NCI-H1436 (cell line): ENCODE data around the gene RPN2.

Source experiments
- DNase-seq: peaks from one replicate; lab custom pipeline; 2025; lab: John Stamatoyannopoulos, UW

Gene RPN2

DNA sequence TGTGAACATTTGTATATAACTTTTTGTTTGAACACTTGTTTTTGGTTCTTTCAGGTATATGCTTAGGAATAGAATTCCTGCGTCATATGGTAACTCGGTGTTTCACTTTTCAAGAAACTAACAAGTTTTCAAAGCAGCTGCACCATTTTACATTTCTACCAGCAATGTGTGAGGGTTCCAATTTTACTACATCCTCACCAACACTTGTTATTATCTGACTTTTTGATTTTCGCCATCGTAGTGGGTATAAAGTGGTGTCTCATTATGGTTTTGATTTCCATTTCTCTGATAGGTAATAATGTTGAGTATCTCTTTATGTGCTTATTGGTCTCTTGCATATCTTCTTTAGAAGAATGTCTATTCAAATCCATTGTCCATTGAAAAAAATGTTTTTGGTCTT is 39.8 kb downstream of the RPN2 start:
- DNase-seq, result no peak

DNA sequence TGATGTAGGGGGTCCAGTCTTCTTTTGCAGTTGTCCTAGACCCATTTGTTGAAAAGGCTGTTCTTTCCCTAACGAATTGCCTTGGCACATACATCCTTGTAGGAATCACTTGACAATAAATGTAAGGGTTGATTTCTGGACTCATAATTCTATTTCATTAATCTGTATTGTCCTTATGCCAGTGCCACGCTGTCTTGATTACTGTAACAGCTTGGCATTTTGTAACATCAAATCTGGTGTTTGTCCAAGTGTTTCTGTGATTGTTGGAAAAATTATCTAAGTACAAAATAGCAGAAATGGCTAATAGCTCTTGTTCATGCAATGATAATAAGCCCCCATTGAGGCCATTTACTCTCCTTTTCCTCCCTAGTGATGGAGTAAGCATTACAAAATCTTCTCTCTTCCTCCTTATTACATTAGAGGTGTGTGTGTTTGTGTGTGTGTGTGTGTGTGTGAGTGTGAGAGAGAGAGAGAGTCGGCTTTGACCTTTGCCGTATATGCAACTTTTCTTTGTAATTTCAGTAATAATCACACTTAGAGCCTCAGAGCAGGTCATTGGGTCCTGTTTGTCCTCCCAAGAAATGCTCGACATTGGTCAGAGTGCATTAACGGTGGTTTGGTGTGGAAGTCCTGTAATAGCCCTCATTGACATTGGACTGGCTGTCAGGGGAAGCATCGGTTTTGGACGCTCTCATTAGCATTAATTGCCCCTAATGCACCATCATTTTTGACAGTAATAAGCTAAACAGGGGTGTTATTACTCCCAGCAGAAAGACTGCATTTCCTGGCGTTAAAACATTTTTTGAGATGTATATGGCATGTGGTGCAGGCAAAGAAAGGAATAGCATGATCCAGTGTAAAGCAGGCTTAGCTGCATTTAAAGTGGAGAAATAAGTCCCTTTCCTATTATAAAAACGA is 40.9 kb downstream of the RPN2 start:
- no peak for DNase-seq

GRCh38 chr20:37220731-37221130 is 41.6 kb downstream of the RPN2 start:
- no peak for DNase-seq

GRCh38 chr20:37222086-37222485 is 43.0 kb downstream of the RPN2 start:
- no peak for DNase-seq

DNA sequence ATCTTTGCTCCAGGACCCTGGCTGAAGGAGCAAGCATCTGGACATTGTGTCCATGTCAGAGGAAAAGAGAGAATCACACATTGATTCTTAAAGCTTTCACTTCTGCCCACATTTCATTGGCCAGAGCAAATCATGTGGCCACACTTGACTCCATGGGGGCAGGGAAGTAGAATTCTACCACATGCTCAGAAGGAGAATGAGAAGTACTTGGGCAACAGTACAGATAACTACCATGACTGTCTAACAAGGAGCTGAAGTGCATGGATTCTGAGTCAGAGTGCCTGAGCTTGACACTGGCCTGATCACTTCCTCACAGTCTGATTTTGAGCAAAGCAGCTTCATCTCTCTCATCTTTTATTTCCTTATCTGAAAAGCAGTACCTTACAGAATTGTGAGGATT is 43.9 kb downstream of the RPN2 start:
- DNase-seq, result no peak

DNA sequence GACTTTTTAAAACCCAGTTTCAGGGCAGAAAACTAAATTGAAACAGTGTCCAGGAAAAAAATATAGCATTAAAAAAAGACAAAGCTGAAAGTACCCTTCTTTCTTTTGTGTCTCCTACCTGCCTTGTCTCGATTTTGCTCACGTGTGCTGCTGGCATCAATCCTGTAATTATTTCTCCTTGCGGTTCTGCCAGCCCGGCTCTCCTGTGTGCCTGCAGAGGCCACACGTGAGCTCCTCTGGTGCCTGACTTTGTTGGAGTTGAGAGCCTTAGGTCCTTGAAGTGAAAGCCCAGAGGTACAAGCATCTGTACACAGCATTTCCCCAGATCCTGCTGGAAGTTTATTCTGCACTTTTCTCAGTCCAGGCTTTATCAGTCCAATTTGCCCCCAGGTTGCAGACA is 46.0 kb downstream of the RPN2 start:
- DNase-seq, result no peak

DNA sequence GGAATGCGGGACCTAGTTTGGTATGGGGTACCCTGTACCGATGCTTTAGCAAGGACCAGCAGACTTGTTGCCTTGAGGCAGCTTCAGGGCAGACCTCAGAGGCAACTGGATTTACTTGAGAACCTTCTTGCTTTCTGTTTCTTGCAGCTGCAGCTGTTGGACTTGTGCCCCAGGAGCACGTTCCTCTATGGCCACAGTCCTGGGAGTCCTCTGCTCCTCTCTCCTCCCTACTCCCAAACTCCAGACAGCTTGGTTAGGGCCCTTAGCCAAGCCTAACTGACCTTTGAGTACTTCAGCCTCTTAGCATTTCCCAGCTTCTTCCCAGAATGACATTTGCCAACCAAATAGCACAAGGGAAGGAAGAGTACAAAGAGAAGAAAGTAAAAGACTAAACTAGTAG is 47.8 kb downstream of the RPN2 start:
- DNase-seq, result no peak

- DNase-seq, result no peak
These were observed 49.0 kb downstream of the RPN2 start for GRCh38 chr20:37228082-37228481.

- DNase-seq, result no peak
These were observed 49.5 kb downstream of the RPN2 start for GRCh38 chr20:37228656-37229055.

GRCh38 chr20:37229357-37229756 is 50.2 kb downstream of the RPN2 start:
- DNase-seq, result no peak

DNA sequence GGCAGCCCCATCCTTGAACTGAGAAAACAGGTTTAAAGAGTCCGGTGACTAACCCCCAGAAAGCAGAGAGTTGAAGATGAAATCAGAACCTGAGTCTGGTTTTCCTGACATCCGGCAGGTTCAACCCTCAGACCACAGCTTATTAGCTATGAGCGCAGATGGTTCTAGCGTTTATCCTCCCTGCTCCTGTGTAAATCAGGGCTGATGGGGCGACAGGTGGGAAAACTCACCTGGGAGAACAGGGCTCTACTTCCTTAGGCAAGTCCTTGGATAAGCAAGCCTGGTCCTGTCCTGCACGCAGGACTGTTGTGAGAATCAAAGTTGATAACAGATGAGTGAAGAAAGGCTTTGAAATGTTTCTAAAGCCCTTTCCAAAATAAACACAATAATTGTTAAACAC is 51.1 kb downstream of the RPN2 start:
- DNase-seq, result no peak

- no peak for DNase-seq
These were observed 53.0 kb downstream of the RPN2 start for GRCh38 chr20:37231947-37232630.

DNA sequence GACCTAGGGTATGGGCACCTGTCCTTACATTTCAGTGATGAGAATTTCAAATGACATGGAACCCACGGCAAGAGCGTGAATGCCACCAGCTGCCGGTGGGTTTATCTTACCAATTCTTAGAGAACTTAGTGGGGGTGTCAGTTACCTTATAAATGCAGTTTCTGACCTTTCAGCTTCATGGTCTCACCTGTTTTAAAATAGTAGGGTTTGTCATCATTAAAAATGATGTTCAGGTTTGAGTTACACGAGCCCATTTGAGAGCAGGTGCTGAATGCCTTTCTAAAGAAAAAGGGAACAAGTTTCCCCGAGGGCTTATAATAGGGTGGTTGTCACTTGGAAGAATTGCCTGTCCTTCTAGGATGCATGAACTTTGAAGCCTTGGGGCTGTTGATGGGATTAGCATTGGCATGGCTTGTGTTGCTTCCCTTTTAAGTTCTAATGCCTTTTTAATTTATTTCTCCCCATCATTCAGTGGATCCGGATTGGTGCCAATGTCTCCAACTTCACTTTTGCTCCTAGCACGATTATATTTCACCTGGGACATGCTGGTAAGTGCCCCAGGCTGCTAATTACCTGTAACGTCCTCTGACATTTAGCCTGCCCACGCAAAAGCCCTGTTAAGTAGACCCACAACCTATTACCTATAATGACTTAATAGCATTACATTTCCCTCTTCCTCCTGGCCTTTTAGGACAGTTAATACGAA is 54.6 kb downstream of the RPN2 start:
- DNase-seq, result peak; percentile 76

- no peak for DNase-seq
These were observed 55.1 kb downstream of the RPN2 start for GRCh38 chr20:37234254-37234581.

GRCh38 chr20:37235065-37235464 is 55.9 kb downstream of the RPN2 start:
- no peak for DNase-seq

DNA sequence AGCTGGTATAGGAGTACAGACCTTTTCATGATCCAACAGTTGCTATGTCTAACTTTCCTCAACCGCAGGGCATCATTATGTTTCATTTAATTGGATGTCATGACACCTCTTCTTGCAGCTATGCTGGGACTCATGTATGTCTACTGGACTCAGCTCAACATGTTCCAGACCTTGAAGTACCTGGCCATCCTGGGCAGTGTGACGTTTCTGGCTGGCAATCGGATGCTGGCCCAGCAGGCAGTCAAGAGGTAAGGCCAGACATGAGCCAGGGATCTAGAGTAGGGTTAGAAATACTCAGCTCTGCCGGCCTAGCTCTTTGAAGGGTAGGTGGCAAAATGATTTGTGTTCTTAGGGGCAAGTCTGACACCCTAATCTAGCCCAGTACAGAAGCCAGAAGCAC is 57.3 kb downstream of the RPN2 start:
- DNase-seq, result no peak

DNA sequence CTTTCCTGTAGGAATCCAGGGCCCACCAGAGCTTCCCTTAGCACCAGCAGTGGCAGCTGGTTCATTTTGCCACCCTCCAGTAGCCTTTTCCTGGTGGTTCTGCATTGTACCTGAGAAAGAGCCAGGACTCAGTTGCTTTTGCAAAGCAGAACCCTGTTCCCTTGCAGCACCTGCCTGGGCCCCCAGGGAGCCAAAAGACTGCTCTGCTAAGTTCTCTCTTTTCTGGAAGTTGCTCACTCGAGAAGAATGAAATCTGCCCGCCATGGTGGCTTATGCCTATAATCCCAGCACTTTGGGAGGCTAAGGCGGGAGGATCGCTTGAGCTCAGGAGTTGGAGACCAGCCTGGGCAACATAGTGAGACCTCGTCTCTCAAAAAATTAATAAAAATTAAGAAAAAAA is 58.5 kb downstream of the RPN2 start:
- DNase-seq, result no peak

DNA sequence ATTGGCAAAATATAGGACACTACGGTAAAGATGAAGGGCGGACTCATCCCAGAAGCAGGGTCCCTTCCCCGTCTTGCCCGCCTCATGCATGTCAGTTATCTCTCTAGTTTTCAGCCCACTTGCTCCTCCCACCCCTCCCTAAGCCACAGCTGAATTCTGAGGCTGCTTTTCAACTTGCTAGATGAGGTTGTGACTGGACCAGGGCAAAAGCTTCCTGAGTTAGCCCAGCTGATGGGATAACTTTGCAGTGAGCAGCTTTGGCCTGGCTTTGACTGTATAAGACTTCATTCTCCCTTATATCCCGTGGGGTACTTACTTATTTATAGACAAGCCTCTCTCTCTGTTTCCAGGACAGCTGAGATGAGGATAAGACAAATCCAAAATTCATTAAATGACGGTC is 59.3 kb downstream of the RPN2 start:
- no peak for DNase-seq

GRCh38 chr20:37238935-37239451 is 59.9 kb downstream of the RPN2 start:
- DNase-seq, result no peak

GRCh38 chr20:37240337-37241067 is 61.4 kb downstream of the RPN2 start:
- no peak for DNase-seq

DNA sequence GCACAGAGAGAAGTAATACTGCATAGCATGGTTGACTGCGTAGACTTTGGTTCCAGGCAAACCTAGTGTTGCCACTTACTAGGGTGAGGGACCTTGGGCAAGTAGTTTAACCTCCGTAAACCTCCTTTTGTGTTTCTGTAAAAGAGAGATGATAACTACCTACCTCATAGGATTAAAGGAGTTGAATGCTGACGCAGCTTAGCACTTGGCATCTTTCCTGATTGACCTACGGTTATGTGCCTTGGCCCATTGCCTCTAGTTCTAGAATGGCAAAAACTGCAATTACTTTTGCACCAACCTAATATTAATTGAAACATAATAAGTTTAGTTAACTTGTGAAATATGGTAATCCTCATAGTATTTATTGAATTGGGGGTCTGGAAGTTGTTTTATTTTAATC is 63.4 kb downstream of the RPN2 start:
- DNase-seq, result no peak
